Measurements from ENCODE around the gene ANKRD33.

DNA sequence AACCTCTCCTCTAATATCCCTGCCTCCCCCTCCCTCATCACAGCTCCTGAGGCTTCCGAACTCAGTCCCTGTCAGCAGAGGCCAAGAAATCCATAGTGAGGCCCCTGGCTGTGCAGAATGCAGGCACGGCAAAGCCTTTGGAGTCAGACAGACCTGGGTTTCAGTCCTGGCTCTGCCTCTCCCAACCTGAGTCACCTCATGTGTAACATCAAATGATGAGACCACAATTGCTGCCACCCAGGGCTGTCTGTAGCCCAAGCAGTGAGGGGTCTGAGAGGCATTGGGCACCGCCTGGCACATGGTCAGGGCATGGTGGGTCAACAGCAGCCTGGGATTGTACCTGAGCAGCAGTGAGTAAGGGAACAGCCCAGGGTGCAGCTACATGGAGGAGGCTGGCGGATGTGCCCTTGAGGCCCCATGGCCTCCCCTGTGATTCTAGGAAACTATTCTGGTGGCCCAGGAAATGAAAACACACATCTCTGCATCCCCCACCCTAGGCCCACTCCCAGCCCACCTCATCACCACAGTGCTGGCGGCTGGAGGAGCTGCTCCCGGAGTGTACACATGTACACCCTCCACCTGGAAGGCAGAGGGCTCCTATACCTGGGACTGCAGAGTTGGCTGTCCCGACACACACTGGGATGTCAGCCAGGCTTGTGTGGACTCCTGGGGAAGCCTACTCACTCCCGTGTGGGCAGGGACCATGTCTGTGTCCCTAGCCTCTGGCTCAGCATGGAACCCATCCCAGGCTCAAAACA, 7.7 kb downstream of the ANKRD33 start:
- TF ChIP-seq POLR2AphosphoS5 (IDR thresholded peaks at IDR 0.05; ENCODE audit: low read depth, low read length) (no peak), POLR2A (IDR thresholded peaks at IDR 0.05; ENCODE audit: control extremely low read depth in 1 of 2, low read depth in 2 of 2, low read length in 2 of 2) (no peak), CEBPB (IDR thresholded peaks at IDR 0.05; ENCODE audit: low read depth, low read length) (no peak), MAFK (IDR thresholded peaks at IDR 0.05; ENCODE audit: low read depth, low read length) (no peak)
- TF ChIP-seq, protein P1, sequence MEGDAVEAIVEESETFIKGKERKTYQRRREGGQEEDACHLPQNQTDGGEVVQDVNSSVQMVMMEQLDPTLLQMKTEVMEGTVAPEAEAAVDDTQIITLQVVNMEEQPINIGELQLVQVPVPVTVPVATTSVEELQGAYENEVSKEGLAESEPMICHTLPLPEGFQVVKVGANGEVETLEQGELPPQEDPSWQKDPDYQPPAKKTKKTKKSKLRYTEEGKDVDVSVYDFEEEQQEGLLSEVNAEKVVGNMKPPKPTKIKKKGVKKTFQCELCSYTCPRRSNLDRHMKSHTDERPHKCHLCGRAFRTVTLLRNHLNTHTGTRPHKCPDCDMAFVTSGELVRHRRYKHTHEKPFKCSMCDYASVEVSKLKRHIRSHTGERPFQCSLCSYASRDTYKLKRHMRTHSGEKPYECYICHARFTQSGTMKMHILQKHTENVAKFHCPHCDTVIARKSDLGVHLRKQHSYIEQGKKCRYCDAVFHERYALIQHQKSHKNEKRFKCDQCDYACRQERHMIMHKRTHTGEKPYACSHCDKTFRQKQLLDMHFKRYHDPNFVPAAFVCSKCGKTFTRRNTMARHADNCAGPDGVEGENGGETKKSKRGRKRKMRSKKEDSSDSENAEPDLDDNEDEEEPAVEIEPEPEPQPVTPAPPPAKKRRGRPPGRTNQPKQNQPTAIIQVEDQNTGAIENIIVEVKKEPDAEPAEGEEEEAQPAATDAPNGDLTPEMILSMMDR (IDR thresholded peaks at IDR 0.05; ENCODE audit: control extremely low read depth in 1 of 3, insufficient read depth in 1 of 3, low read depth in 1 of 3, low read length in 3 of 3) = no peak
- TF ChIP-seq, protein P2, sequence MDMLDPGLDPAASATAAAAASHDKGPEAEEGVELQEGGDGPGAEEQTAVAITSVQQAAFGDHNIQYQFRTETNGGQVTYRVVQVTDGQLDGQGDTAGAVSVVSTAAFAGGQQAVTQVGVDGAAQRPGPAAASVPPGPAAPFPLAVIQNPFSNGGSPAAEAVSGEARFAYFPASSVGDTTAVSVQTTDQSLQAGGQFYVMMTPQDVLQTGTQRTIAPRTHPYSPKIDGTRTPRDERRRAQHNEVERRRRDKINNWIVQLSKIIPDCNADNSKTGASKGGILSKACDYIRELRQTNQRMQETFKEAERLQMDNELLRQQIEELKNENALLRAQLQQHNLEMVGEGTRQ (IDR thresholded peaks at IDR 0.05; ENCODE audit: low read length) = no peak

All from H1 (cell line).